ENCODE data around the gene MOB1B.
"Not testable (repeated sequence)": the region's sequence is repeated elsewhere in the genome, so short reads cannot be mapped to it uniquely, and the experiment has no call there.

The MOB1B gene

GRCh38 chr4:70901984-70902576, at the start of gene MOB1B:
Gene MOB1B, plus strand, starts transcription at chr4:70902369. Its CDS starts 168 bp downstream, at chr4:70902537.
- DNase-seq = peak; percentile 64

- no peak for DNase-seq
Measured at GRCh38 chr4:70855464-70855863, 46.7 kb upstream of the MOB1B start.

DNA sequence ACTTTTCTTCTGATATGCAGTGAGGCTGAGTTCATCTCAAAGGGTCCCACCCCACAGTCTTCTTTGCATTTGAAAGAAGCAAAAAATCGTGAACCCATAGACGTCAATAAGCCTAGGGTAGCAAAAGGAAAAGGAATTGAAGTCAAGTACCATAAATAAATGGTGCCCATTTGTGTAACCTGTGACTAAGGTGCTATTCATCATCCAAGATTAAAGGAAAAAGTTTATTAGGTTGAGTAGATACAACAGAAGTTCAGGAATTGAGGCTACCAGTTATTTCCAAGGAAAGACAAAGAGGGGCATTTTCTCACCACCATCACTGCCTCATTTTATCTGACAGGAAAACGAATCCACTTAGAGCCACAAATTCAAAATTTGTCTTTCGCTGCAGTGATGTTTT, 43.7 kb upstream of the MOB1B start:
- no peak for DNase-seq

DNA sequence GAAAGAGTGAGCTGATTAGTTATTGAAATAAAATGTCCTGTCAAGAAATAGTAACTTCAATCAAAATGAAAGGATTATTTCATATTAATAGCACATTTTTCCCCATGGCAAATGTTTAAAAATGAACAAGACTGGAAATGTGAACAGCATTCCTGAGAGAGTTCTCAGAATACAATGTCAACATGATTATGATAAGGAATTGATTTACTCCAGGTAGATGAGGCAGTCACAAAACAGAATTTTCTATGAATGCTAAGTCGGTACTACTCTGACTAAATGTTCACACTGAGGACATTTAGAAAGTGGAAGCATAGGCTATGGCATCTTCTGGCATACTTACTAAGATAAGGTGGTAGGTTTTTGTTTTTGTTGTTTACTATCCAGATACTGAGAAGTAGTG, 43.1 kb upstream of the MOB1B start:
- DNase-seq = no peak

GRCh38 chr4:70863099-70863790, 38.9 kb upstream of the MOB1B start:
- DNase-seq = no peak

DNA sequence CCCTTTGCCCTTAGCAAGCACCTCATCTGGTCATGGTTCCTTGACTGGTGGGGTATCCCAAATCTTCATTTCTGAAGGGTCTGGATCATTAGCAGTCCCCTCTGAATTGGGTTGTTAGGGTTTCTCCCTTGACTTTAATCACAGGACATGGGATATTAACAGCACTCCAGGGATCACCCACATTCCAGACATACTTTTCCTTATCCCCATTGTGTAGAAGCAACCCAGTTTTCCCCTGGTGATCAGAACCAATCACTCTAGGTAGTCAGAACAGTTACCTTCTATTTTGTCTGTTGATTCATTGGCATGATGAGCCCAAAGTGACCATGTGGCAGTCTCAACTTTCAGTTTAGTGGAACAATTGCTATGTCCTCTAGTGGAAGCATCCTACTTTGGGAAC, 33.4 kb upstream of the MOB1B start:
- no peak for DNase-seq

GRCh38 chr4:70873216-70873615, 29.0 kb upstream of the MOB1B start:
- DNase-seq = no peak

DNA sequence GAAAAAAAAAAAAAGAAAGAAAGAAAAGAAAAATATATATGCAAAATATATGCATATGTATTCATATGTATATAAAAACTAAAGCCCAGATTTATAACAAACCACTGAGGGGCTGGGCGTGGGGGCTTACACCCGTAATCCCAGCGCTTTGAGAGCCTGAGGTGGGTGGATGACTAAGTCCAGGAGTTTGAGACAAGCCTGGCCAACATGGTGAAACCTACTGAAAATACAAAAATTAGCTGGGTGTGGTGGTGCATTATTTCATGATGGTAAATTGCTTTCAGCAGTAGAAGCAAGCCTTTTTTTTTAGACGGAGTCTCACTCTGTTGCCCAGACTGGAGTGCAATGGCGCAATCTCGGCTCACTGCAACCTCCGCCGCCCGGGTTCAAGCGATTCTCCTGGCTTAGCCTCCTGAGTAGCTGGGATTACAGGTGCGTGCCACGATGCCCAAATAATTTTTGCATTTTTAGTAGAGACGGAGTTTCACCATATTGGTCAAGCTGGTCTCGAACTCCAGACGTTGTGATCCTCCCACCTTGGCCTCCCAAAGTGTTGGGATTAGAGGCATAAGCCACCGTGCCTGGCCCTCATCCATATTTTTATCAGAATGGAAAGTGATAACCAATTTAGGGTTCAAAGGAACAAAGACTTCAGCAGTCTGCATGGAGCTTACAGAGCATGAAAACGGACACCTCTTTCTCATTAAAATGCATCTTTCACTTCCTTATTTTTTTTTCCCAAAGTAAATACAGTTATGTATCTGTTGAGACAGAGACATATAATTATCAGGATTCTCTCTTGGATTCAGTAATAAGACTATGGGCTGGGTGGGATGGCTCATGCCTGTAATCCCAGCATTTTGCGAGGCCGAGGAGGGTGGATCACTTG, 27.7 kb upstream of the MOB1B start:
- DNase-seq = peak; percentile 42

DNA sequence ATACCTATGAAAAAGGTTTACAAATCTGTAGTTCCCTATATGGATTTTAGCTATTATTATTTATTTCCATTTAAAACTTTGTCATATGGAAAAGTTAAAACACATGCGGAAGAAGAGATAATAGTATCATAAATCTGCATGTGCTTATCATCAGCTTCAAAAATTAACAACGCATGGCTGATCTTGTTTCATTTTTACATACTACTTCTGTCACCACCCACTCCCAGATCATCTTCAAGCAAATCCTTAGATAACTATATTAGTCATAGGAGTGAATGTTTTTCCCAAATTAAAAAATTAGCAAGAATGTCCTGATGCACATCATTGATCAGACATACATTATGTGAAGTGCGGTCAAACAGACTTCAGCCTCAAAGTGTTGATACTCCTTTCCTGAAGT, 24.6 kb upstream of the MOB1B start:
- DNase-seq = no peak

DNA sequence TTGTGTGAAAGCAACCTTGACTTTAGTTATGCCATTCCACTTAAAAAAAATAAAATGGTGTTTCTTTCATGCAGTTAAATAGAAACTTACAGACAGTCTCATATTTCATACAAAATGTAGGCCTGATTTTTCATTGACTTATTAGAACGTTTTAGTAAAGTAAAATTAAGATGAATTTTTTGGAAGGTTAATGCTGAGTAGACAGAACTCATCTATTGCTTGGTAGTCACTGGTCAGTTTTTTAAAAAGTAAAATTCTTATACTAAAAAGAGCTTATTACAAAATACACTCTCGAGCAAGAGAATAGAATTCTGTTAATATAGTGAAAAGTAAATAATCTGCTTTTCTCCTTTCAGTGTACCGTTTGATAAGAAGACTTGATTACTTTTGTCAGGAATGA, 21.4 kb upstream of the MOB1B start:
- no peak for DNase-seq

DNA sequence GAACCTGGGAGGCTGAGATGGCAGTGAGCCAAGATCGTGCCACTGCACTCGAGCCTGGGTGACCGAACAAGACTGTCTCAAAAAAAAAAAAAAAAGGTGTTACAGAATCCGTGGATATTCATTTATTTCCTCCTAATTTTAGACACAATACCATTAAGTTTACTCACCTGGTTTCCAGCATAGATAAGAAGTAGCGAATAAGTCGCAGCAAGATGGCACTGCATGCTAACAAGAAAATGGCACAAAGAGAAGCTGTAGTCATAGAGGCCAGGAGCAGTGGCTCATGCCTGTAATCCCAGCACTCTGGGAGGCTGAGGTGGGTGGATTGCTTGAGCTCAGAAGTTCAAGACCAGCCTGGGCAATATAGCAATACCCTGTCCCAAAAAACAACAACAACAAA, 17.0 kb upstream of the MOB1B start:
- DNase-seq = no peak

GRCh38 chr4:70892086-70892769, 9.9 kb upstream of the MOB1B start:
- no peak for DNase-seq

DNA sequence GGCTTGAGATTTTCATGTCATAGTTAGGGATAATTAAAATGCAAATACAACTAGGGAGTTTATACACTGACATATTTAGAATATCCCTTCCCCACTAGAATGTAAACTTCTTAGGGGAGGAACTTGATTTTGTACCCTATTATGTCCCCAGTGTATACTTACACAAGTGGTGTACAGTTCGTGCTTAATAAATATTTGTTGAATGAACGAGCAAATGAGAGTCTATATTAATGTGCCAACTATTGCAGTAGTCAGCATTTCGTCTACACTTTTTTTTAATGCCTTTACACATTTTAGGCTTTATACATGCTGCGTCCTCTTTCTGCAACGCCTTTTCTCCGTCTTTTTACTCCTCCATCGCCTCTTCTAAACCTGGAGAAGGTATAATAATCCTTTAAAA, 8.4 kb upstream of the MOB1B start:
- DNase-seq = no peak

DNA sequence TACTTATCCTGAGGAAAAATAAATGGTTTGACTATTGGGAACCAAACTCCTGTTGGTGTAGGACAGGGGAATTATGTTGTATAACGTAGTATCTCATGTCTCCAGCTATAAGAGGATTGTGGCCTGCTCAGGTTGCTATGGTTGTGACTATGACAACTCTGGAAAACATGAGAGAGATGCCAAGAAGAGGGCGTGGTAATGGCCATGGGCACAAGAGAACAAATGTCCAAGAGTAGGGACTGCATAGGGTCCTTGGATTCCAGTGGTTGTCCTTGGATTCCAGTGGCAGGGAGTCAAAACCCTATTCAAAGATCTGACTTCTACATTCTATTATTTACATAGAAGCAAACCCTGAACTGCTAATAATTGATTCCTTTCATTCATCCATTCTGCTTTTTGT, 6.8 kb upstream of the MOB1B start:
- no peak for DNase-seq

DNA sequence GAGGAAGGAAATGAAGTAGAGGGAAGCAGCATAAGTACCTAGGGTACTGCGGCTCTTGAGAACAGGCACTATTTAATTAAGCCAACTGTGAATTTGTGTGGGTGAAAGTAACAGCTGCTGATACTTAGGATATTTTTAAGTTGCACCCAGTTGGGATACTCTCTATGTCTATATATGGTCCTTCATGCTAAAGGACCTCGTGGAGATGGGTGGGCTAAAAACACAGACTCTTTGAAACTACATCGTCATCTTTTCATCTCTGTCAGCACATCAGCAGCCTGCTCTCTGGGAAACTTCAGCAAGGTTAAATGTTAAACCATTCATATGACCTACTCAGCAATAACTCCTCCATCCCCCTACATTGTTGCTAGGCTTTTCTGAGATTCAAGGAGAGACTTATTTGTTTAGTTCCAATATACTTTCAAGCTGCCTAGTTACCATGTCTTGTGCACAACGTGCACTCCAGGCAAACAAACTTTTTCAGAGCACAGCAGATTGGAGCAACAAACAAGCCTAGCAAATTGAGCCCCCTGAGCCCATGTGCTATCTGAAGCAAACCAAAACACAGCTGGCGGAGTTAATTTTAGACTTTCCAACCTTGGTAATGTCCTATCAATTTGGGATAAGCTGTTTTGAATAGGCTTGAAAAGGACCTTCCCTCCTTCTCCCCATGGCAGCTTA, 6.2 kb upstream of the MOB1B start:
- no peak for DNase-seq

GRCh38 chr4:70898581-70898980, 3.6 kb upstream of the MOB1B start:
- DNase-seq = not testable (repeated sequence)

GRCh38 chr4:70901607-70901983, 574 bp upstream of the MOB1B start:
- no peak for DNase-seq

DNA sequence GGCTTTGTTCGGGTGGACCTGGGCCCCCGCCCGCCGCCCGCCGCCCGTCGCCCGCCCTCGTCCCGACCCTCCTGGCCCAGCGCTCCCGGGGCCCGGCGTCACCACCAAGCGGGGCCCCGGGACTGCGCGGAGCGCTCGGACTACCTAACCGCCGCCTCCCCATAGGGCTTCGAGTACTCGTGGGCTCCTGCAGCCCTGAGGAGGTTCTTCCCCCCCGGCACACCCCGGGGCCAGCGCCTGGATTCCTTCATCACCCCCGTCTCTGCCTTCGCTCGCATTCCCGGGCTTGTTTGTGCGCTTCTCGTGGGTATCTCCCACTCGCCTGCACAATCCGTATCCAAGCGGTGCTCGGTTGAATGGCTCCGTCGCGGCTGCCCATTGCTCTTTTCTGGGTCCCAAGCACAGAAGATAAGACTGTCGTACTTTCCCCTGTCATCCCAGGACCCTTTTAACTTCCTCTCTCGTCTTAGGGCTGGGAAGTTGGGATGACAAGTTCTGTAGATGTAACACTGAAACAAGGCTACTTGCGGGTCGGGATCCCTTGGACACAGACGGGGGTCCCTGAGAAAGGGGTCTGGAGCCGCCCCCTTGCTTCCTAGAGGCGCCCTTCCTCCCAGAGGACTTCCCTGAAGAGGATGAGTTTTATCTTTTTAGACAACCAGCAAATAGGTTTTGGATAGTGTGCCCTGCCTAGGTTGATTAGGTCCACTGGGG, 565 bp downstream of the MOB1B start:
- DNase-seq = no peak

DNA sequence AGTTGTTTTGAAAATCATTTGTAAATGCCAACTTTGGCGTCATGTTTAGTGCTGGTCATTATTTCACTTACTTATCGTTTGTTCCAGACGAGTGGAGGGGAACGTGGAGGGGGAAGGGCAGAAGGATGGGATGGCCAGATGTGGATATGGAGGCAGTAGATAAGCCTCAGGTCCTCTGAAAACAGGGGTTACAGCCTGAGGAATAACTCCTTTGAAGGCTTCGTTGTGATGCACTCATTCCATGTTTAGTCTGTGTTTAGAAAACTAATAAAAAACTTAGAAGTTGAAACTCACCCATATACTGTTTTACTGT, 1.1 kb downstream of the MOB1B start:
- no peak for DNase-seq

DNA sequence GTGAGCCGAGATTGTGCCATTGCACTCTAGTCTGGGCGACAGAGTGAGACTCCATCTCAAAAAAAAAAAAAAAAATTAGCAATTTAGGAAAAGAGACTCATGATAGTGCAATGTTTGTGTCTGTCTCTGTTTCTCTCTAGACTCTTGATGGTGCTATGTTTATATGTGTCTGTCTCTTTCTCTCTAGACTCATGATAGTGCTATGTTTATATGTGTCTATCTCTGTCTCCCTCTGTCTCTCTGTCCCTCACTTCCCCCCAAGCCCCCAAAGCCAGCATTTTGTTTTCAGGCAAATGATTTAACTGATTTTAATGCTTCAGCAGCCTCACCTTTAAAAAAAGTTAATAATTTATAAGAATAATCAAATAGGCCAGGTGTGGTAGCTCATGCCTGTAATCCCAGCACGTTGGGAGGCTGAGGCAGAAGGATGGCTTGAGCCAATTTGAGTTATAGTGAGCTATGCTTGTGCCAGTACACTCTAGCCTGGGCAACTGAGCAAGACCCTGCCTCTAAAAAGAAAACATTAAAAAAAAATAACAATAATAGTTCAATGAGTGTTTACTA, 6.9 kb downstream of the MOB1B start:
- no peak for DNase-seq

- DNase-seq = no peak
Measured at GRCh38 chr4:70914000-70914399, 11.8 kb downstream of the MOB1B start.

- DNase-seq = no peak
Measured at GRCh38 chr4:70914631-70915030, 12.5 kb downstream of the MOB1B start.

Data from RPMI8226 (cell line).